ENCODE data around the gene HOXD4.

Gene HOXD4

DNA sequence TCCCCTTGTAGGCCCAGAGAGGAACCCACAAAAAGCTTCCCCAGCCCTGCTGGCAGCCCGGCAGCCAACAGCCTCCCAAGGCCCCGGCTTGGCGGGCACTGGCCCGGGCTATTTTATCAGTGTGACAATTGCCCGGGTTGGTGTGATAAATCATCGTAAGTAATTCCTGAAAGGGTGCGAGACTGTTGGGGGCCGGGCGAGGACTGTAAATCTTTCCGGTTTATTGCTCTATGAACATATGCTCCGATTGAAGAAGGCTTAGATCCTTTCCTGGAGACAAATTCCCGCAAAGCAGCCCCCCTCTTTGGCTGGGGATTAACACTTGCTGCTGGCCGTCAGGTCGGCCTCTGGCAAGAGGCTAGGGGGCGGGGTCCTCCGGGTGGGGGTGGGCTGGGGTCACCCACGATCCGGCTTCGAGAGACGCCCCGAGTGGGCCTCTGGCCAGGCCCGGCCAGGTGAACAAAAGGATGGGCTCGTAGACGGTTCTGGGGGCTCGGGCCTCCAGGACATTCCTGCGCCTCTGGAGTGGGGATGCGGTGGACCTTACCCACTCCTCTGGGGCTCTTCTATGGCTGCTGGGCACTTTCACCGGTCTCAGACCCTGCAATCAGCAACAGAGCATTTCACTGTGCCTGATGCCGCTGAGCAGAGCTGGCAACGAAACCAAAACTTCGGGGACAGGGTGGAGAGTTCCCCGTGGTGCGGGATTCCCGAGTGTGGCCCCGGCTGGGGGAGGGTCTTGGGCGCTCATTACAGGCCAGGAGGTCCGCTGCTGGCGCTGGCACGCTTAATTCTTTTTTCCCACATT, 7.7 kb downstream of the HOXD4 start:
- no peak for DNase-seq

DNA sequence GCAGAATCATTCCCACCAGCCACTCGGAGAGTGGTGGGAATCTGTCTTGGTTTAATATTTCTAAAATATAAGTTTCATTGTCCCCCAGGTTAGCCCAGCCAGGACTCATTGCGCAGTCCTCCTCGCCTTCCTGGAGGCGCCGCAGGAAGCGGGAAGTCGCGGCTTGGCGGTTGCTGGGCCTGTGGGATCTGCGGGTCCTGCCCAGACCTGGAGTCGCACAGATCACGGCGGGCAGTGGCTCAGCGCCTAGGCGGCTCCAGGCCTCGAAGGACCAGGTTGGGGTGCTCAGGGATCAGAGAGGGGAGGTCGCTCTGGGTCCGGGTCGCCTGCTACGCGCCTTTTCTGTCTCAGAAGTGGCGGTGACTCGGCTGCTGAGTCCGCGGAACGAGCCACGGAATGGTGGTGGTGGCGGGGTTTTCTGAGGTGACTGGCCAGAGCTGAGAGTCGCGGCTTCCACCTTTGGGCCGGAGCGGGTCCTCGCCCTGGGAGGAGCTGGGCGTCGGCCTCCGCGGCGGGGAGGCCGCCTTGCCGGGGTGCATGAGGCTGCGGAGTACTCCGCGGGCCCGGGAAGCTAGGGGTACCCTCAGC, 8.4 kb downstream of the HOXD4 start:
- DNase-seq: no peak

DNA sequence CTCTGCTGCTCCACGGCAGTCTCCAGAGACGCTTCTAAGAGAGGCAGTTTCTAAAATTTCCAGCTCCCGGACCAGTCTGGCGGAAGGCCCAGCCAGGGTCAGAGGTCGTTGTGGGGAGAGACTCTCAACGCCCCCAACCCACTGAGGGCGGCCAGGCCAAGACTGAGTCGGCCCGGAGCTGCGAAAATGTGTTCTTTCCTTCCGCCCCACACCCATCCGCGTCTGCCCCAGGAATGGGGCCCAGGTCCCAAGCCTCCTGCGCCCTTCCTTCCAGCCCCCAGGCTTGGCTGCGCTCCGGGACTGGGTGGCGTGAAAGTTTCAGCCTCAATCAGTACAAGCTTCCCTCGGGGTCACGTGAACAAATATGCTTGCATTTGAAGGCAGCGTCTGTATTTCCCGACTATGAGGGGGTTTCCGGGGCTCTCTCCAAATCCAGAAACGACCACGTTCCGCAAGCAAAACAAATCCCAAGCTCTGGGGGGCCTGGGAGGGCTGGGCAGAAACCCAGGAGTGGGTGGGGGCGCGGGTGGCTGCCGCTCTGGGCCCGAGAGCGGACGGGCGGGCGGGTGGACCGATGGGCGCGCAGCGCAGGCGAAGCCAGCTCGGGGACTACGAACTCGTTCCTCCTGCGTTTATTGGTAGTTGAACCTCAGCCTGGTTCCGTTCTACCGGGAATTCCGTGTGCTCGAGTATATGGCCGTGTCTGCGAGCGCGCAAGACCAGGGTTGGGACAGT, 9.1 kb downstream of the HOXD4 start:
- no peak for DNase-seq

DNA sequence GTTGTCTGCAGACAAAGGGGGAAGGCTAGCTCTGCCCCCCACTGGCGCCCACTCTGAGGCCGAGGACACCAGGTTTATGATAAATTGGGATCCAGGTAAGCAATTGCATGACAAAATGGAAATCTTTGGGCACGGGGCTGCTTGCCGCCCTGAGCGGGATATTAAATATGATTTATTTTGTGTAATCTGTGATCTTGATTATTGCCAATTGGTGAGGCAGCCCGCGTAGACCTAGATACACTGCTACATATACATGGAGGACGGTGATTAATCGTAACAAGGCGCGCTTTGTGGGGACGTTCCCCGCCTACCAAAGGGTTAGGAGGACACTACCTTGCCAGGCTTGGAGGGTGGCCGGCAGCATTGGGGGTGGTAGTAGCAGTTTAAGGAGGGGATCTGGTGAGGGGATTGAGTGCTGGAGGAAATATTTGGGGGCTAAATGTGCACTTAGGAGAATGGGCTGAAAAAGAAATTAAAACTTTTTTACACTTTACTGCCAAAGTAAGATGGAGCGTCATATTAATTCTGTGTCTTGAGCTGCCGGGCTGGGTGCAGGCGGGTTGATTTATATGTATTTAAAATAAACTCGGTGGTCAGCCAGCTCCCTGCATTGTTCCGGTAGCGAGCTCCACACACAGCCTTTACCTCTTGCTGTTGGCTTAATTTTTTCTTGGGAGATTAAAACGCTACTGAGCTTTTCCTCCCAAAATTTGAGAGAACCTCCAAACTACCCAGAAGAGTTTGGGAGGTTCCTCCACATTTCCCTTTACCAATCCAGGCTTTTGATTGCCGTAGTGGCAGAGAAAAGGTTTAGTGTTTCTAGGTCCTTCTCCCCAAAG, 9.9 kb downstream of the HOXD4 start:
- no peak for DNase-seq

DNA sequence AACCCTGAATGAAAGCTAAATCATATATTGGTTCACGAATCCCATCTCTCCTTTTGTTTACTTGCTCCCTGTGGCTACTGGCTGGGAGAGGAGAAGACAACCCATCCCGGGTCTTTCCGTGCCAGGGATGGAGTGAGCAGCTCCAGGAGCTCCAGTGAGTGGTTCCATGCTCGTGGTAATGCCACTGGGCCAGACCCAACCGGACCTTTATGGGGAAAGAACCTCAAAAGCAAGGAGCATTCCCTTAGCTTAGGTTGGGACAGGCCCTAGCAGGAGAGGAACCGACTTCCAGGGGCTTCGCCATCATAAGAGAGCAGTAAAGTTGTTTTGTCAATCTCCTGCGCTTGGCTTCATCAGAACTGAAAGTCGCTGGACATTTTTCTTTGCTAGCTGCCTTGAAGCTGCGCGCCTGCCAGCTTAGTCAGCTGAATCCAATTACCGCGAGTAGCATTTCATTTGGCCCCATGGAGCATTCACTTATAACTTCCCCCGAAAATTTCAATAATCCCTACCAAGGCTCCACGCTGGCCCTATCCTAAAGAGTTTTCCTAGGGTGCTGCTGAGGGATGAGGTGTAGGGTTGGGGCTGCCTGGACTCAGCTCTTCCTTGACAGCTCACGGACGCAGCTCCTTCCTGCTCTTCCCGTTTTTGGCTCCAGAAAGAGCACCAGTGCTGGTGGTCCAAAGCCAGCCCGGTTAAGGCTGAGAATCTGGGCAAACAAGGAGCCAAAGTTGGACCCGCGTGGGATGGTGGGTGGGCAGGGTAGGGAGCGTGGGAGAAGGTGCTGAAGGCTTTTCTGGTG, 10.7 kb downstream of the HOXD4 start:
- DNase-seq: no peak

DNA sequence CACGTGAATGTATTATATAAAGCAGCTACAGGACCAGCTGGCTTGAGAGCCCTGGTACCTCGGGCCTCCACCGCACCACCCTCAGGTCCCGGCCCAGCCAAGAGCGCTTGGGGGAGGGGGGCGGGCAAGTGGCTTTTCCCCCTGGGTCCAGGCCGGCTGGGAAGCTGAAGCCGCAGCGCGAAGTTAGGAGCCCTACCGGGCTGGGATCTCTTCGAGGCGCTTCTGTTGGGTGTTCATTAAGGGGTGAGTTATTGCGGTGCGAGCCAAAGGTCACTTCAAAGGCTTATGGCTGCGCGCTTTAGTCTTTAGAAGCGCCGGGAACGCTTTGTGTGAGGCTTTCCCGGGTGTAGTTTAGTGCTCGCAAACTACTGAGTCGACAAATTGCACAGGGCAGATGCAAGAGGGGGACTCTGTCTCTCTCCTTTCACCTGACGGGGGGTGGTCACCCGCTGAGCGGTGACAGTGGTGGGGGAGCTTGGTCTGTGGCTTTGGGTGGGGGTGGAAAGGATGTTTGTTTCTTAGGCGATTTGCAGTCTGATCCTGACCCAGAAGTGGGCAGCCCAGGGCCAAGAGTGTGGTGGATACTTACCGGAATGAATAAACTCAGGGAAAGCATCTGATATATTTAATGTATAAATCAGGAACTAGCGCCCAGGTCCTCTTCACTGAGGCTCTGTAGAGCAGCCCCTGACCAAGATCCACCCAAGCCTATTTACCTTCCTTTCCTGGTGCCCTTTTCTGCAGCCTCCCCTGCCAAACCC, 11.7 kb downstream of the HOXD4 start:
- no peak for DNase-seq

DNA sequence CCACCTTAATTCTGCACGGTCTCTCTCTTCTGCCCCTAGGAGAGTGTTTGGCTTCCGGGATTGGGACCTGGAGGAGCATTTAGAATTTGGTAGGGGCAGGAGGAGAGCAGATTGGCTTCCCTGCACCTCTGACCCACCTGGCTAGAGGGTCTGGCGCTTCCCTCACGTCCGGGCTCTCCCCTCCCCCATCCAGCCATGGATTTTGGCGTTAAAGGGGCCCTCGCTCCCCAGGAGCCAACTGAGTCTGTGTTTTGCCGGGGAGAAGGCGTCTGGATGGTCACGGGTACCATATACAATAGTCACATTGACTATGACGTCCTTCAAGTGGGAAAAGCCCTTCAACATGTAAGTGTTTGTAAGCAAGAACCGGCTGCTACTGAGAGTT, 12.3 kb downstream of the HOXD4 start:
- DNase-seq: no peak

DNA sequence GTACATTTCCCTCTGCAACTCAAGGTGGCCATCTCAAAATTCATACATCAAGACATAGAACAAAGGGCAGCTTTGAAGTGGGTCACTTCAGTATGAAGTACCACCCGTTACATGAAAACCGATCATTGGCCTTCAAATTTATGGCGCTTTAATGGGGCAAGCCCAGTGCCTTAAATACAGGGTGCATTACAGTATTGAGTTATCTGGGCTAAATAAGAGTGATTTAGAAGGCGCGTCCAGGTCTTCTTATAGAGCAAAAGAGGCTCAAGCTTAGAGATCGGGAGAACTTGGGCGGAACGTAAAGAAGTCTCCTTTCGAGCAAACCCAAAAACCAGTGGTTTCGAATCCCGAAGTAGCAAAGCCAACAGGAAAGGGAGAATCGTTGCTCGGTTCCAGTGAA, 12.9 kb downstream of the HOXD4 start:
- no peak for DNase-seq

DNA sequence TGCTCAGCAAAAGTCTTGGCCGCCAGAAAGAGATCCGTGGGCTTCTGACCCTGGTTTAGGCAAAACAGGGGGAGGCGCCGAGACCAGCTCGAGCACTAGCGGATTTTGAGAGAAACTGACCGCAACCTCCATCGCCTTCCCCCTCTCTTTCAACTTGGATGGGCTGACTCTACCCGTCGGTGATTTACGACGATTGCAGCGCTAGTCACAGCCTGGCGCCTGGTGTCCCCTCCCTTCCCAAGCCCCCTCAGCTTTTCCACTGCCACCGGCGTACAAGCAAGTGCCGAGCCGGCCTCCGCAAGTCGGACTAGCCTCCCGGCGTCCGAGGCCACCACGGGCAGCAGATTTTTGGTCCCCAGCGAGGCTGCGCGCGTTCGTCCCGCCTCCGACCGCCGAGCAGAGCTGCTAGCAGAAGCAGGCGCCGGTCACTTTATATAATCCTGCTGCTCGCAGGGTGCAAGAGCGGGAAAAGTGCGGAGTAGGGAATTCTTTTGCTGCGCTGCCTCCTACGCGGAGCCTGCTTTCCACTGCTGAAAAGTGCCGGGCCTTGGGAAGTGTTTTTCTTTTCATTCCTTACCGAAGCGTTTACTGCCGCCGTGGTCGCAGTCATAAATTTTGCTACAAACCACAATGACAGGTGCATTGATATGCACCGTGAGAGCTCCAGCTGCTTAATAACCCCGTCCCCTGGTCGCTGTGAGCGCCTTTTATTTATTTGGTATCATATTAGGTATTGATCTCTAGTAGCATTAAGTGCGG, 13.4 kb downstream of the HOXD4 start:
- DNase-seq: no peak

DNA sequence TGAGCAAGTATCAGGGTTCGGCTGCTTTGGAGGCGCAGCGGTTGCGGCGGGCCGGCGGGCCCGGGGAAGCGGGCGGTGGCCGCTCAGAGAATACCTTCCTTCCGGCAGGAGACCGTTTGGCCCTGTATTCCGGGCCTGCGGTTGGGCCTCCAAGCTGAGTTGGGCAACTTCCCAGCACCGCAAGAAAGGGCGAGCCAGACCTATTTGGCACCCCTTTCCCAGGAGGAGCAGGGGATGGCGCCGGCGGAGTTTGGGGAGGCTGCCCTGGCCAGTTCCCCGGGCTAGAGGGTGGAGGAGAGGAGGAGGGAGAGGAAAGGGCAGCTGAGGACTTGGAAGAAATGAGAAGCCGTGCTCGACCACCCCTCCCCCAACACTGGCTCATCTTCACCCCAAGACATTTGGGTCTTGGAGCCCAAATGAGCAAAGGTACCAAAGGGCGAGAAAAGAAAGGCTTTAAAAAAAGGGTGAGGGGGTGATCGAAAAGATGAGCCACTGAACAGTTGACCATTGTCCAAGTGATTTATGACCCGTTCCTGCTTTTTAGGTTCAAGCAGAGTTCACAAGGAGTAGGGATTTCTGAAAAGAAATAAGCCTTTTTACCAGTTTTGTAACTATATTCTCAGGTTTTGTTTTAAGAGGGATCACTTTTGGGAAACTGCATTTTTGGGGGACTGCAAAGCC, 14.2 kb downstream of the HOXD4 start:
- no peak for DNase-seq

DNA sequence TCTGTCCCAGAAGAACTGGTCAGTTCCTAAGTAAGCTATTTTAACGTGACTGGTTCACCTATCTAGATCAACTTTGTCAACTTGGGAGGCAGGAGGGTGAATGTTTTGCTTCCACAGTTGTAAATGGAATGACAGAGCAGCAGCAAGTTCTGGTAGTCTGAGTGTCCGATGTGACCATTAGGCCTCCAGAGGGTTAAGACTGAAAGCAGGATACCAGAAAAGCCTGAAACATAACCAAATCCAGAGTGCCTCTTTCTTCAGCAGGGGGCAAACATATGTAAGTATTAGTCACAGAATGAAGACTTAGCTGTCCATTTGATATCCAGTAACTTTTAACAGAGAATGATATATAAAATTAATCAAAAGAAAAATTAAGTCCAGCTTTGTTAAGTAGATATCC, 14.9 kb downstream of the HOXD4 start:
- DNase-seq: no peak

DNA sequence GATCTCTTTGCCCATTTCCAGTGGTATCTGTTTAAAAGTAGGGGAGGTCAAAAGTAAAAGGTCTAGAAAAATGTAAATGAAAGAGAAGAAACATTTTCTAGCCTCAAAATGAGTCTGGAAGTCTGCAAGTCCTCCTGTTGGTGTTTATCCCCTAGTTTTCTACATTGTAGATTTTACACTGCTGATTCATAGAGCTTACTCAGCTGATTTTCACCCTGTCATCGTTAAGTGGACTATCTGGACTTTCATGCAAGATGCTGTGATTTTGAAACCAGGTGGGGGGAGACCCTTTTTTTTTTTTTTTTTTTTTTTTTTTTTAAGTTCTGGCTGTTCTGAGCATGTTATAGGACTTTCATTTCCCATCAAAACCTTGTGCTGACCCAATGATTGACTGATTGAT, 16.0 kb downstream of the HOXD4 start:
- no peak for DNase-seq

DNA sequence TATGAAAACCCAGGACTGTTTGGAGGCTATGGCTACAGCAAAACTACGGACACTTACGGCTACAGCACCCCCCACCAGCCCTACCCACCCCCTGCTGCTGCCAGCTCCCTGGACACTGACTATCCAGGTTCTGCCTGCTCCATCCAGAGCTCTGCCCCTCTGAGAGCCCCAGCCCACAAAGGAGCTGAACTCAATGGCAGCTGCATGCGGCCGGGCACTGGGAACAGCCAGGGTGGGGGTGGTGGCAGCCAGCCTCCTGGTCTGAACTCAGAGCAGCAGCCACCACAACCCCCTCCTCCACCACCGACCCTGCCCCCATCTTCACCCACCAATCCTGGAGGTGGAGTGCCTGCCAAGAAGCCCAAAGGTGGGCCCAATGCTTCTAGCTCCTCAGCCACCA, 17.8 kb downstream of the HOXD4 start:
- DNase-seq: no peak

DNA sequence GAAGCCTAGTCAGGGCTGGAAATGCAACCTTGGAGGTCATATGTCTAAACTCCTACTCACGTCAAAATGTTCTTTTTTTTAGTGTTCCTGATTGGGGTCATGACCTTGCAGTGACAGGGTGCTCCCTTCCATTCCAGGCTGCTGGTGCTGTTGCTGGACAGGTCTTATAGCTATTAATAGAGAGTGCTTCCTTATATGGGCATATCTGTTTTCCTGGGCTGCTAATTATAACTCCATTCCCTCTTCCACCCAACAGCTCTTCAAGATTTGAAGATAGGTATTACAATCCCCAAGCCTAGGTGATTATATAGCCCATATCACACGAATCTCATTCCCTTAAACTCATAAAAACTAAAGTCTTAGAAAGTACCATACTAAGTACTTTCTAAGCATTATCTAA, 18.4 kb downstream of the HOXD4 start:
- DNase-seq: no peak

DNA sequence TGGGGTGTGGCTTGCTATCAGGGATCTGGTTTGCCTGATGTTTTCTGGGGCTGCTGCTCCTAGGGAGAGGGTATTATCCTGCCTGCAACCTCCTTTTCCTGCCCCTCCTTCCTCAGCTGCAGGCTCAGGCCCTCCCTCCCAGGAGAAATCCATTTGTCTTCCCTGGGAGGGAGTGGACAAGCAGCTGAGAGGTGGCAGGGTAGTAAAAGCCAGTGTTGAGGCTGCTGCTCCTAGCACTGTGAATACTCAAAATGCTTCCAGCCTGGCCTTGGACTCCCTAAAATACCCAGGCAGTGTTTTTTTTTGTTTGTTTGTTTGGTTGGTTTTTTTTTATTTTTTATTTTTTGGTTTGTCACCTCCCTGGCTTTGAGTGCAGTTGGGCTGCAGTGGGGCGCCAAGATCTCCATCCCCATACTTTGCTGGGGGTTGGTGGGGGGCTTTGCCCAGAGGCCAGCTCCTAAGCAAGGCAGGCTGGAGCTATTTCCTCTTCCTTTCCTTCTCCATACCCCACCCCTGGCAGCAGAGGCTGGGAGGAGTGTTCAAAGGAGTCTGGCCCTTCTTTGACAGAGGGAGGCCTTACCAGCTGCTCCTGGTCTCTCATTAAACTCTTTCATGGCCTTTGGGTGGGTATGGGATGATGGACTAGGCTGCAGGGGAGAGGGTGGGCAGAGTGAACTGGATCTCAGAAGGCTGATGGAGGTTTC, 19.4 kb downstream of the HOXD4 start:
- no peak for DNase-seq

DNA sequence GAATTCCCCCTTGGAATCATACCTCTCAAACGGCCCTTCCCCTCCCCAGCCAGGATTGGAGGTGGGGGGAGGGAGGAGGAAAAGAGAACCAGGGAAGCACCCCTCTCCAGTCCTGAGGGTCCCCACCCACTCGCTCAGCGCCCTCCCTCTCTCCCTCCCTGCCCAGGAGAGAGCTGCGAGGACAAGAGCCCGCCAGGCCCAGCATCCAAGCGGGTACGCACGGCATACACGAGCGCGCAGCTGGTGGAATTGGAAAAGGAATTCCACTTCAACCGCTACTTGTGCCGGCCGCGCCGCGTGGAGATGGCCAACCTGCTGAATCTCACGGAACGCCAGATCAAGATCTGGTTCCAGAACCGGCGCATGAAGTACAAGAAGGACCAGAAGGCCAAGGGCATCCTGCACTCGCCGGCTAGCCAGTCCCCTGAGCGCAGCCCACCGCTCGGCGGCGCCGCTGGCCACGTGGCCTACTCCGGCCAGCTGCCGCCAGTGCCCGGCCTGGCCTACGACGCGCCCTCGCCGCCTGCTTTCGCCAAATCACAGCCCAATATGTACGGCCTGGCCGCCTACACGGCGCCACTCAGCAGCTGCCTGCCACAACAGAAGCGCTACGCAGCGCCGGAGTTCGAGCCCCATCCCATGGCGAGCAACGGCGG, 20.1 kb downstream of the HOXD4 start:
- DNase-seq: no peak

DNA sequence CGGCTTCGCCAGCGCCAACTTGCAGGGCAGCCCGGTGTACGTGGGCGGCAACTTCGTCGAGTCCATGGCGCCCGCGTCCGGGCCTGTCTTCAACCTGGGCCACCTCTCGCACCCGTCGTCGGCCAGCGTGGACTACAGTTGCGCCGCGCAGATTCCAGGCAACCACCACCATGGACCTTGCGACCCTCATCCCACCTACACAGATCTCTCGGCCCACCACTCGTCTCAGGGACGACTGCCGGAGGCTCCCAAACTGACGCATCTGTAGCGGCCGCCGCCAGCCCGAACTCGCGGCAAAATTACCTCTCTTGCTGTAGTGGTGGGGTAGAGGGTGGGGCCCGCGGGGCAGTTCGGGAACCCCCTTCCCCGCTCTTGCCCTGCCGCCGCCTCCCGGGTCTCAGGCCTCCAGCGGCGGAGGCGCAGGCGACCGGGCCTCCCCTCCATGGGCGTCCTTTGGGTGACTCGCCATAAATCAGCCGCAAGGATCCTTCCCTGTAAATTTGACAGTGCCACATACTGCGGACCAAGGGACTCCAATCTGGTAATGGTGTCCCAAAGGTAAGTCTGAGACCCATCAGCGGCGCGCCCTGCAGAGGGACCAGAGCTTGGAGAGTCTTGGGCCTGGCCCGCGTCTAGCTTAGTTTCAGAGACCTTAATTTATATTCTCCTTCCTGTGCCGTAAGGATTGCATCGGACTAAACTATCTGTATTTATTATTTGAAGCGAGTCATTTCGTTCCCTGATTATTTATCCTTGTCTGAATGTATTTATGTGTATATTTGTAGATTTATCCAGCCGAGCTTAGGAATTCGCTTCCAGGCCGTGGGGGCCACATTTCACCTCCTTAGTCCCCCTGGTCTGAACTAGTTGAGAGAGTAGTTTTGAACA, 20.9 kb downstream of the HOXD4 start:
- DNase-seq: no peak
